Measurements from ENCODE around the gene MCF2L. TPM values are rescaled to one million over a fixed set of nuclear protein-coding genes. Genes with fewer than 3 reads are reported as not detected.

MCF2L gene
- polyA plus RNA-seq, 1 donor (not counting 4 experiments of a cell fraction or from before 2014, with no cell fraction given): 0.14 TPM

DNA sequence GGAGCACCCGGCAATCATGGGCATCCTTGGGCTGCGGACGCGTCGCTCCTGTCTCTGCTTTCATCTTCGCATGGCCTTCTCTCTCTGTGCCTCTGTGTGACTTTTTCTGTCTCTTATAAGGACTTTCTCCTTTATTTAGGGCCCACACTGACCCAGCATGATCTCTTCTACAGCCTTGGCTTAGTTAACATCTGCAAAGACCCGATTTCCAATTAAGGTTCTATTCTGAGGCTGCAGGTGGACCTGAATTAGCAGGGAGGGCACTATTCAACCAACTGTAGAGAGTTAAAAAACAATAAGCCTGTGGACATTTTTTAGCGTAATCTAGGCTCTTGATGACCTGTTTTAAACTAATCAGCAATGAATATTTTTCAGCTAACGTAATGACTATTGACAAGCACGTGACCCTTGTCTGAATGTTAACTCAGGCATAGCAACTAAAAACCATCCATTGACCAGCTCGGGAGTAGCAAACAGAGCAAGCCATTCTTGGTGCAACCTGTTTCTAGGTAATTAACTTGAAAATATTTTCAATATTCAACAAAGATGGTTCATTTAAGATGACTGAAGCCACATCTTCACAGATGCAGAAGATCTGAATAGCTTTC lies 168.8 kb downstream of the MCF2L start:
- Histone ChIP-seq H3K79me2 (ENCODE audit: control insufficient read depth, insufficient read depth, low read length) (no peaks in the 10 kb centered on the region), H3K9me3 (ENCODE audit: control insufficient read depth, low read depth, low read length) (no peaks in the 10 kb centered on the region), H3K36me3 (ENCODE audit: control insufficient read depth in 2 of 2, extremely low read depth in 1 of 2, insufficient read depth in 2 of 2, low read length in 2 of 2) (no peaks in the 10 kb centered on the region), H4K20me1 (ENCODE audit: control insufficient read depth, extremely low read depth, insufficient read depth, low read length) (no peaks in the 10 kb centered on the region), H3K27ac (ENCODE audit: control insufficient read depth, insufficient read depth, low read length) (no peak overlapping the region), H3K9me1 (ENCODE audit: control insufficient read depth, extremely low read depth, insufficient read depth, low read length) (no peaks in the 10 kb centered on the region), H3K4me3 (ENCODE audit: control insufficient read depth in 2 of 3, extremely low read depth in 1 of 3, insufficient read depth in 2 of 3, low read depth in 1 of 3, low read length in 3 of 3) (no peak overlapping the region), H2AFZ (ENCODE audit: control insufficient read depth, low read length) (no peak overlapping the region), H3K9ac (ENCODE audit: control insufficient read depth, extremely low read depth, insufficient read depth, low read length) (no peak overlapping the region), H3K4me1 (ENCODE audit: control insufficient read depth, extremely low read depth, insufficient read depth, low read length) (no peaks in the 10 kb centered on the region), H3K27me3 (ENCODE audit: control insufficient read depth, extremely low read depth, insufficient read depth, low read length) (no peaks in the 10 kb centered on the region), H3K4me2 (ENCODE audit: control insufficient read depth, extremely low read depth, insufficient read depth, low read depth, low read length) (no peak overlapping the region)
- DNase-seq (ENCODE audit: low read depth, low spot score): no peak
- TF ChIP-seq, protein P1, sequence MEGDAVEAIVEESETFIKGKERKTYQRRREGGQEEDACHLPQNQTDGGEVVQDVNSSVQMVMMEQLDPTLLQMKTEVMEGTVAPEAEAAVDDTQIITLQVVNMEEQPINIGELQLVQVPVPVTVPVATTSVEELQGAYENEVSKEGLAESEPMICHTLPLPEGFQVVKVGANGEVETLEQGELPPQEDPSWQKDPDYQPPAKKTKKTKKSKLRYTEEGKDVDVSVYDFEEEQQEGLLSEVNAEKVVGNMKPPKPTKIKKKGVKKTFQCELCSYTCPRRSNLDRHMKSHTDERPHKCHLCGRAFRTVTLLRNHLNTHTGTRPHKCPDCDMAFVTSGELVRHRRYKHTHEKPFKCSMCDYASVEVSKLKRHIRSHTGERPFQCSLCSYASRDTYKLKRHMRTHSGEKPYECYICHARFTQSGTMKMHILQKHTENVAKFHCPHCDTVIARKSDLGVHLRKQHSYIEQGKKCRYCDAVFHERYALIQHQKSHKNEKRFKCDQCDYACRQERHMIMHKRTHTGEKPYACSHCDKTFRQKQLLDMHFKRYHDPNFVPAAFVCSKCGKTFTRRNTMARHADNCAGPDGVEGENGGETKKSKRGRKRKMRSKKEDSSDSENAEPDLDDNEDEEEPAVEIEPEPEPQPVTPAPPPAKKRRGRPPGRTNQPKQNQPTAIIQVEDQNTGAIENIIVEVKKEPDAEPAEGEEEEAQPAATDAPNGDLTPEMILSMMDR (optimal IDR thresholded peaks at IDR 0.05 in 1 of 3, IDR thresholded peaks at IDR 0.05 in 1 of 3, conservative IDR thresholded peaks at IDR 0.05 in 1 of 3; ENCODE audit: extremely low read depth in 1 of 3, insufficient read depth in 2 of 3, low read length in 3 of 3): no peak
- no peak for TF ChIP-seq EZH2 (IDR thresholded peaks at IDR 0.05; ENCODE audit: low read length)
- dilution Hi-C loops (cut with MboI; ENCODE audit: extremely low pct_ligation_motif_present, low sequenced_read_pairs): no loop called here
- no peak for FAIRE-seq

DNA sequence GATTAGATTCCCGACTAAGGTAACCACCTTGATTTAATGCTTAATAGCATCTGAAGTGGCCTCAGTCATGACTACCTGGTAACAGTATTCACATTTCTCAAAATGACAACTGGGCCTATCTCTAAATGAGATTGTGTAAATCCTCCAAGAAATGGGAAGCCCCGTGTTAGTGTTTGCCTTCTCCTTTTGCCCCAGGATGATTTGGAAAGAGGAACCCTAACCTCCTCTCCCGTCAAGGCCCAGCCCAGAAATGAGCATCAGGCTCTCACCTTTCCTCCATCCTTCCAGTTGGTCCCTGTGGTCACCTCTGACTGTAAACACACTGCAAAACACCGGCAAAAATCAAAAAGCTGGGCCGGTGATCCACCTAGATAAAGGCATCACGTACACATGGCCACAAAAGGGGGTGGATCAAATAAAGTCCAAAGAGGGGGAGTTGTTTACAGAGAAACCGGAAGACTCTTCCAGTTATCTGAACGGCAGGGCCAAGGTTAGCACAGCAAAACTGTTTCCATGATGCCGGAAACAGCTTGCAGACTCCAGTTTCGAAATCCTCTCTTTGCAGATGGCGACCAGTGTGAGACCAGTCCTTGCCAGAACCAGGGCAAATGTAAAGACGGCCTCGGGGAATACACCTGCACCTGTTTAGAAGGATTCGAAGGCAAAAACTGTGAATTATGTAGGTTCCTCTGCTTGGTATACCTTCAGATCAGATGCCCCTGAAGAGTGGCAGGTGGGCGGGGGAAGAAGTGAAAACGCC lies 170.0 kb downstream of the MCF2L start:
- H3K9me1 ChIP-seq (ENCODE audit: control insufficient read depth, extremely low read depth, insufficient read depth, low read length): no peaks in the 10 kb centered on the region
- no peaks in the 10 kb centered on the region for H3K36me3 ChIP-seq (ENCODE audit: control insufficient read depth in 2 of 2, extremely low read depth in 1 of 2, insufficient read depth in 2 of 2, low read length in 2 of 2)
- no peaks in the 10 kb centered on the region for H3K79me2 ChIP-seq (ENCODE audit: control insufficient read depth, insufficient read depth, low read length)
- no peak overlapping the region for H3K9ac ChIP-seq (ENCODE audit: control insufficient read depth, extremely low read depth, insufficient read depth, low read length)
- FAIRE-seq: no peak
- H4K20me1 ChIP-seq (ENCODE audit: control insufficient read depth, extremely low read depth, insufficient read depth, low read length): no peaks in the 10 kb centered on the region
- H2AFZ ChIP-seq (ENCODE audit: control insufficient read depth, low read length): no peak overlapping the region
- H3K27ac ChIP-seq (ENCODE audit: control insufficient read depth, insufficient read depth, low read length): no peak overlapping the region
- H3K4me2 ChIP-seq (ENCODE audit: control insufficient read depth, extremely low read depth, insufficient read depth, low read depth, low read length): no peak overlapping the region
- TF ChIP-seq EZH2 (IDR thresholded peaks at IDR 0.05; ENCODE audit: low read length): no peak
- TF ChIP-seq, protein P1 (optimal IDR thresholded peaks at IDR 0.05 in 1 of 3, IDR thresholded peaks at IDR 0.05 in 1 of 3, conservative IDR thresholded peaks at IDR 0.05 in 1 of 3; ENCODE audit: extremely low read depth in 1 of 3, insufficient read depth in 2 of 3, low read length in 3 of 3): no peak
- no peak for DNase-seq (ENCODE audit: low read depth, low spot score)
- no peaks in the 10 kb centered on the region for H3K9me3 ChIP-seq (ENCODE audit: control insufficient read depth, low read depth, low read length)
- no peaks in the 10 kb centered on the region for H3K27me3 ChIP-seq (ENCODE audit: control insufficient read depth, extremely low read depth, insufficient read depth, low read length)
- dilution Hi-C loops (cut with MboI; ENCODE audit: extremely low pct_ligation_motif_present, low sequenced_read_pairs): no loop called here
- H3K4me3 ChIP-seq (ENCODE audit: control insufficient read depth in 2 of 3, extremely low read depth in 1 of 3, insufficient read depth in 2 of 3, low read depth in 1 of 3, low read length in 3 of 3): no peak overlapping the region
- no peaks in the 10 kb centered on the region for H3K4me1 ChIP-seq (ENCODE audit: control insufficient read depth, extremely low read depth, insufficient read depth, low read length)

Measured in keratinocyte (primary cell).